ENCODE results near the gene TCF12.

Gene TCF12

DNA sequence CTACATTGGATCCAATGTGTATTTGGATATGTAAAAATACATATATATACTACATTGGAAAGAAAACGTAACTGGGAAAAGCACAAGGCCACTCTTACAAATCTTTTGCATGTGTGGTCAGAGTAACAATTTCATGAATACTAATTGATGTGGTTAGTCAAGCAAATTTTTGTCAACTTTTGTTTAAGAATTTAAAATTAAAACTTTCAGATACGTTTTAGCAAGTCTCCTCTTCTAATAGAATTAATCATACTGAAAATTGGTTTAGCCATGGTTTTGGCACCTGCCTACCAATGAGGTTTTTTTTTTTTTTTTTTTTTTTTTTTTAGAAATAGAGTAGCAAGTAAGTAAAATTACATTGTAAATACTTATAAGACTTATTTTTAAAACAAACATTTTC, 304.9 kb downstream of the TCF12 start:
- DNase-seq = no peak

- DNase-seq = no peak
Measured at GRCh38 chr15:57223887-57224286, 305.4 kb downstream of the TCF12 start.

DNA sequence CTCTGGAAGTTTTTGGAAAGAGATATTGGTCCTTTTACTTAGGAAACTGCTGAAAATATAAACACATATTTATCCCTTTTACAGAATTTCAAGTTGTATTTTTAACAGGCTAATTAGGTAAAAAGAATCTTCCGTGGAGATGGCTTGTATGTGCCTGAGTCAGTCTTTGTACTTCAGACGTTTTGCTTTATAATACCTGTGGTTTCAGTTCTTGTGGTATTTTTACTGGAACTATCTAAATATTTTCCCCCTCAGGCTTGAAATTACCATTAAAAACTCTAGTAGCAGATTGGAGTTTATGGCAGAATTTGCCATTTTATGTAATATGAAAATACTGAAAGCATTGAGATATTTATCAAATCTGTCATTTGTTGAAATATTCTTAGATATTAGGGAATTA, 306.2 kb downstream of the TCF12 start:
- no peak for DNase-seq

GRCh38 chr15:57227166-57227565, 308.7 kb downstream of the TCF12 start:
- DNase-seq = no peak

GRCh38 chr15:57227899-57228298, 309.5 kb downstream of the TCF12 start:
- DNase-seq = no peak

GRCh38 chr15:57228395-57228794, 310.0 kb downstream of the TCF12 start:
- no peak for DNase-seq

GRCh38 chr15:57229051-57229450, 310.6 kb downstream of the TCF12 start:
- DNase-seq = no peak

DNA sequence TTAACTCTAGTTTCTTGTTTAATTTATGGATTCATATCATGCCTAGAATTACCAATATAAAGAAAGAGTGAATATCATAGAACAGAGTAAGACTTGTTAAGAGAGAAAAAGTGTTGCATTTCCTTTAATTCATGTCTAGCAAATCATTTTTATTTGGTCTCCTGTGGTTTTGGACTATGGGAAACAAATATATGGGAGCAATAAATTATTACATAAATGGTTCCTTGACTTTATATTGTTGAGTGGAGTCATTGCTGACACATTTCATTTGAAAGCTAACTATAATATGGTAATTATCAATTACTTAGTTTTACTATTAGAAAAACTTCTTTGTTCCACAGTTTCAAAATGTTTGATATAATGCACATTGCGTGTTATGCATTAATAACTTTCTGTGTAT, 313.1 kb downstream of the TCF12 start:
- DNase-seq = no peak

DNA sequence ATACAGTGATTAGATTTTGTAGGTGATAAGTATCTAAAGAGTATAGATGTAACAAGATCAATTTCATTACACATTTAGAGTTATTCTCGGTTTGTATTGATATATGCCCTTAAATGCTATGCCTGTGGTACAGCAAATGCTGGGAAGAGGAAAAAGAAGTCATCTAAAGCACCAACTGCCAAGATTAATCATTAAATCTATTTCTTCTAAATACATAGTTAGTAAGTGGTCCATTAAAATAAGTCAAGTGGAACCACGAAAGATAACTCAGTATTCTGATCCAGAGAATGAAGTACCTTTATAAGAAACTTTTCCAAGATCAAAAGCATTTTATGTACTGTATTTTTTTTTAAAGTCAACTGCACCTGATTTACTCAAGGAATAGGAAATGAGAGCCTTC, 315.7 kb downstream of the TCF12 start:
- no peak for DNase-seq

GRCh38 chr15:57235186-57235585, 316.7 kb downstream of the TCF12 start:
- DNase-seq = no peak

GRCh38 chr15:57235873-57236272, 317.4 kb downstream of the TCF12 start:
- no peak for DNase-seq

GRCh38 chr15:57236561-57237300, 318.3 kb downstream of the TCF12 start:
- DNase-seq = no peak

DNA sequence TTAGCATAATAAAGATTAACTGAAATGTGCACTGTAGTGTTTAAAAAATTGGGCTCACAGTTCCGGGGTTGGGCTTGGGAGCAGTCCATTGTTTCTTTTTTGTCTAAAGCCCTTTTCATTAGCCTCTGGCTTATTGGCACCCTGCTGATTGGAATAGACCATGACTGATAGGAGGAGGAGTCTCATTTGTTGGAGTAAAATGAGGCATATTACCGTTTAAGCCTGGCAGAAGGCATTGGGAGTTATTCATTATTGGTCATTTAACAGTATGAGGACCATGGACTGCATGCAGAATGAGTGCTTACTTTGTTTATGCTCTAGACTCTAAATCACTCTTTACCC, 318.8 kb downstream of the TCF12 start:
- no peak for DNase-seq

- no peak for DNase-seq
Measured at GRCh38 chr15:57237676-57238075, 319.2 kb downstream of the TCF12 start.

DNA sequence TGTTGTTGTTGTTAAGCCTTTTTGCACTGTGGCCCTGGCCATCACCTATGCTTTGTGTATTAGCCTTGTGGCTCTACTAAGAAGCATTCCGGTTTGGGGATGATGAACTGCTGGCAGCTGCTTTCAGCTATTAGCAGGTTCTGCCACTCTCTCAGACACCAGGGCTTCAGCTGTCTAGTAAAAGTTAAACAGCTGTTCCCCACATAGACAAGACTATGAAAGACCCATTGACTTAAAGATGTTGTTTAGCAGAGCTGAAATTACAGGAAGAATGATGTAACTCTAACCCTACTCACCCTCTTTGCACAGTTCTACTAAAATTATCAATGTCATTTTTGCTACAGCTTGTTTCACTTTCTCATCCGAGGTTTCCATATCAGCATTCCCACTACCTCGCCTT, 326.7 kb downstream of the TCF12 start:
- peak; percentile 53 to 55 for DNase-seq

- DNase-seq = no peak
Measured at GRCh38 chr15:57245714-57246113, 327.3 kb downstream of the TCF12 start.

- no peak for DNase-seq
Measured at GRCh38 chr15:57248074-57248473, 329.6 kb downstream of the TCF12 start.

GRCh38 chr15:57251308-57251707, 332.9 kb downstream of the TCF12 start:
- no peak for DNase-seq

DNA sequence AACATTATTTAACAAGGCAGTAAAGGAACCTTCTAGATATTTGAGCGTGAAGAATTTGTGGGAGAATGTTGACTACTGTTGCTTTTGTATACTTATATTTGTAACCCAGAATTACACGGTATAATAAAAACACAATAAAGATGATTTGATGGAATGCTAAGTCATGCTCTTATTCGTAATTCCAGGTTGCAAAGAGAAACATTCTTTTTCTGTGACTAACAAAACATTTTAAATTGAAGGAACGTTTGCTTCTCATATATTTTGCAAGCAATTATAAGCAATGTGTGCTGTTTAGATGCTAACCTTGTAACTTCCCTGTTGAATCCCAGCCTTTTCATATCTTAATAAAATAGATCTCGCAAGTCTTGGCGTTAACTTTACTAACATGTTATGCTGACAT, 333.5 kb downstream of the TCF12 start:
- DNase-seq = no peak

DNA sequence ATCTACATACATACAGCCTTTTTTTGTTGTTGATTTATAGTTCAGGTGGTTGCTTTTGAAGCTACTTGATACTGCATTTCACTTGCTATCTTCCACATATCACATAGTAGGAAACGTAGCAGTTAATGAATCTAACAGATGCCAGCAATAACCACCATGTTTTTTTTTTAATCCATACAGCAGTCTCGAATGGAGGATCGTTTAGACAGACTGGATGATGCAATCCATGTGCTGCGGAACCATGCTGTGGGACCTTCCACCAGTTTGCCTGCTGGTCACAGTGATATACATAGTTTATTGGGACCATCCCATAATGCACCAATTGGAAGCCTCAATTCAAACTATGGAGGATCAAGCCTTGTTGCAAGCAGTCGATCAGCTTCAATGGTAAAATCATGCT, 334.6 kb downstream of the TCF12 start:
- no peak for DNase-seq

DNA sequence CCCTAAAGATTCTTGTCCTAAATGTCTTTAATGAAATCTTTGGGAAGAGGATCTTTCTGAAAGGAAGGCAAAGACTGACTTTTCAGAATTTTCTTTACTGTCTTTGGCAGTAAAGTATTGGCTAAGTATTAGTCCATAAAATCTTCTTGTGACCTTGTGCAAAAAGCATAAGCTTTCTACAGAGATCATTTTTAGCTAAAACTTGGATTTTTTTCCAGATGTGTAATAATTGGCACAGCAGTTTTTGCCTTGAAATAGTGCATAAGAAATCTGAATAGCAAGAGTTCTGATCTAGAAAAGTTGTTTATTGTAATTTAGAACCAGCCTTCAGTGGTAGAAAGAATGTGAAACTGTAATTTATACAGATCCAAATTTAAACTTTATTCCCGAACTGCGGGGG, 335.1 kb downstream of the TCF12 start:
- DNase-seq = no peak

GRCh38 chr15:57255751-57256341, 337.4 kb downstream of the TCF12 start:
- no peak for DNase-seq

- DNase-seq = no peak
Measured at GRCh38 chr15:57256939-57257338, 338.5 kb downstream of the TCF12 start.

- DNase-seq = no peak
Measured at GRCh38 chr15:57259568-57260040, 341.2 kb downstream of the TCF12 start.

GRCh38 chr15:57263520-57263919, 345.1 kb downstream of the TCF12 start:
- no peak for DNase-seq
